WTC11 (cell line): ENCODE data around the gene DGUOK. TPM values are rescaled to one million over a fixed set of nuclear protein-coding genes. Genes with fewer than 3 reads are reported as not detected.

Source experiments
- ATAC-seq: fragments of 200-7000 bp; cut with Tn5 transposase; 2 replicates; pipeline ENCODE4 v1.10.0; 2021; ENCODE audit warnings: mild to moderate bottlenecking, moderate library complexity
- CTCF ChIA-PET: fragments of 300-600 bp; sonication (Branson Sonifier 250); formaldehyde crosslinking; loops from one replicate; lab custom pipeline; 2021; ENCODE audit warnings: antibody characterized with exemption; lab: Charles Lee
- POLR2A ChIA-PET: fragments of 350-600 bp; sonication (Branson Sonifier 250); formaldehyde crosslinking; loops from one replicate; lab custom pipeline; 2021; ENCODE audit warnings: antibody characterized with exemption; lab: Charles Lee
- DNase-seq: peaks from one replicate; pipeline ENCODE4 v3.0.0; 2021; ENCODE audit warnings: low spot score
- H3K27ac Mint-ChIP-seq: 2 replicates; pipeline ENCODE4 v1.8.0; 2021; ENCODE audit warnings: mixed read lengths
- H3K27me3 Mint-ChIP-seq: 2 replicates; pipeline ENCODE4 v1.8.0; 2021; ENCODE audit warnings: low read depth, mild to moderate bottlenecking, moderate library complexity, mixed read lengths
- H3K36me3 Mint-ChIP-seq: 2 replicates; pipeline ENCODE4 v1.8.0; 2021; ENCODE audit warnings: mixed read lengths
- H3K4me1 Mint-ChIP-seq: 2 replicates; pipeline ENCODE4 v1.8.0; 2022; ENCODE audit warnings: mixed read lengths
- H3K4me3 Mint-ChIP-seq: 2 replicates; pipeline ENCODE4 v1.8.0; 2021; ENCODE audit warnings: mild to moderate bottlenecking, moderate library complexity, mixed read lengths
- H3K9me3 Mint-ChIP-seq: 2 replicates; pipeline ENCODE4 v1.8.0; 2021; ENCODE audit warnings: mixed read lengths
- ESRRA ChIP-seq: sonication (generic); formaldehyde crosslinking; IDR thresholded peaks from 2 replicates; pipeline ENCODE4 v1.8.1; 2022; ENCODE audit warnings: mild to moderate bottlenecking, missing genetic modification reagents, borderline replicate concordance
- JAZF1 ChIP-seq: fragments of 250-450 bp; sonication (Bioruptor Pico); IDR thresholded peaks from 2 replicates; pipeline ENCODE4 v1.9.0; 2021; ENCODE audit warnings: moderate library complexity, mild to moderate bottlenecking, inconsistent platforms
- NFATC4 ChIP-seq: fragments of 250-450 bp; sonication (Bioruptor Pico); IDR thresholded peaks from 2 replicates; pipeline ENCODE4 v1.9.0; 2021; ENCODE audit warnings: mild to moderate bottlenecking
- NFE2L1 ChIP-seq: sonication (generic); formaldehyde crosslinking; IDR thresholded peaks from 2 replicates; pipeline ENCODE4 v1.8.1; 2023; ENCODE audit warnings: missing genetic modification reagents
- NR3C1 ChIP-seq: sonication (generic); formaldehyde crosslinking; conservative IDR thresholded peaks from 2 replicates; pipeline ENCODE4 v1.8.1; 2023; ENCODE audit warnings: low read depth, mild to moderate bottlenecking, missing genetic modification reagents
- PRRX2 ChIP-seq: fragments of 250-450 bp; sonication (Bioruptor Pico); IDR thresholded peaks from 2 replicates; pipeline ENCODE4 v1.8.0; 2021; ENCODE audit warnings: mild to moderate bottlenecking
- SMAD3 ChIP-seq: sonication (generic); formaldehyde crosslinking; IDR thresholded peaks from 2 replicates; pipeline ENCODE4 v1.8.0; 2022; ENCODE audit warnings: missing genetic modification reagents, mild to moderate bottlenecking, borderline replicate concordance
- SOX15 ChIP-seq: fragments of 250-450 bp; sonication (Bioruptor Pico); IDR thresholded peaks from 2 replicates; pipeline ENCODE4 v1.9.0; 2021; ENCODE audit warnings: mild to moderate bottlenecking
- TCF7 ChIP-seq: sonication (generic); formaldehyde crosslinking; IDR thresholded peaks from 2 replicates; pipeline ENCODE4 v1.8.0; 2022; ENCODE audit warnings: mild to moderate bottlenecking, low read depth, missing genetic modification reagents, moderate library complexity
- TEAD4 ChIP-seq: sonication (generic); formaldehyde crosslinking; IDR thresholded peaks from 2 replicates; pipeline ENCODE4 v1.8.0; 2022; ENCODE audit warnings: mild to moderate bottlenecking, missing genetic modification reagents
- ZNF138 ChIP-seq: sonication (generic); formaldehyde crosslinking; conservative IDR thresholded peaks from 2 replicates; pipeline ENCODE4 v1.8.1; 2022; ENCODE audit warnings: mild to moderate bottlenecking, moderate library complexity, missing genetic modification reagents
- ZNF396 ChIP-seq: fragments of 250-450 bp; sonication (Bioruptor Pico); IDR thresholded peaks from 2 replicates; pipeline ENCODE4 v1.8.0; 2021; ENCODE audit warnings: mild to moderate bottlenecking, moderate library complexity, borderline replicate concordance
- total RNA-seq: library from RNA; stranded (reverse); gene quantifications from 3 replicates; pipeline ENCODE4 v1.2.3, GENCODE V29; 2021
- TF ChIP-seq, protein P1 (sequence below): sonication (generic); formaldehyde crosslinking; IDR thresholded peaks from 2 replicates; pipeline ENCODE4 v1.8.1; 2023; ENCODE audit warnings: mild to moderate bottlenecking, missing genetic modification reagents
- TF ChIP-seq, protein P2 (sequence below): sonication (generic); formaldehyde crosslinking; IDR thresholded peaks from 2 replicates; pipeline ENCODE4 v1.8.0; 2022; ENCODE audit warnings: mild to moderate bottlenecking, missing genetic modification reagents
- TF ChIP-seq, protein P3 (sequence below): fragments of 250-450 bp; sonication (Bioruptor Pico); IDR thresholded peaks from 2 replicates; pipeline ENCODE4 v2.1.2; 2022; ENCODE audit warnings: mild to moderate bottlenecking, moderate library complexity
- TF ChIP-seq, protein P4 (sequence below): sonication (generic); formaldehyde crosslinking; IDR thresholded peaks from 2 replicates; pipeline ENCODE4 v1.8.1; 2023; ENCODE audit warnings: mild to moderate bottlenecking, missing genetic modification reagents
- TF ChIP-seq, protein P5 (sequence below): sonication (generic); formaldehyde crosslinking; IDR thresholded peaks from 2 replicates; pipeline ENCODE4 v1.8.0; 2023; ENCODE audit warnings: missing genetic modification reagents
- TF ChIP-seq, protein P6 (sequence below): sonication (generic); formaldehyde crosslinking; IDR thresholded peaks from 2 replicates; pipeline ENCODE4 v1.8.1; 2022; ENCODE audit warnings: mild to moderate bottlenecking, missing genetic modification reagents, moderate library complexity, borderline replicate concordance
- TF ChIP-seq, protein P7 (sequence below): fragments of 250-450 bp; sonication (Bioruptor Pico); IDR thresholded peaks from 2 replicates; pipeline ENCODE4 v1.9.0; 2021; ENCODE audit warnings: mild to moderate bottlenecking, borderline replicate concordance
- TF ChIP-seq, protein P8 (sequence below): fragments of 250-450 bp; sonication (Bioruptor Pico); conservative IDR thresholded peaks from 2 replicates; pipeline ENCODE4 v1.9.0; 2021; ENCODE audit warnings: mild to moderate bottlenecking

DGUOK gene
- total RNA-seq, 1 experiment from 2014 or later = 105 TPM

DNA sequence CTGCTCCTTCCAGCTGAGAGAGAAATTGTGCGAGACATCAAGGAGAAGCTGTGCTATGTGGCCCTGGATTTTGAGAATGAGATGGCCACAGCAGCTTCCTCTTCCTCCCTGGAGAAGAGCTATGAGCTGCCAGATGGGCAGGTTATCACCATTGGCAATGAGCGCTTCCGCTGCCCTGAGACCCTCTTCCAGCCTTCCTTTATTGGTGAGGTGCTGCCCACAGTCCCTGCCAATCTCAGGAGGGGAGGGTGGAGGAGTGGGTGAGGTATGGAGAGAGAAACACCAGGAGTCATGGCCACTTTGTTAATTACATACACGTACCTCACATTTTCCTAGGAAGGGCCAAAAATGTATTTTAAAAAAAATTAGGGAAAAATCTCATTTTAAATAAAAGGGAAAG, 12.0 kb upstream of the DGUOK start:
- Mint-ChIP-seq H3K4me3 (no peak overlapping the region), H3K9me3 (no peaks in the 10 kb centered on the region), H3K36me3 (no peaks in the 10 kb centered on the region), H3K27me3 (peaks cover 21% of the 10 kb centered on the region), H3K27ac (no peak overlapping the region), H3K4me1 (no peaks in the 10 kb centered on the region)
- POLR2A ChIA-PET = no interaction called here
- CTCF ChIA-PET = interaction anchor here (0.6 kb wide), 2 partner anchors 91 to 166 kb away, joined by 3 read pairs; no protein-coding TSS in a partner anchor
- ATAC-seq (no peak), DNase-seq (no peak)
- TF ChIP-seq, protein P1, sequence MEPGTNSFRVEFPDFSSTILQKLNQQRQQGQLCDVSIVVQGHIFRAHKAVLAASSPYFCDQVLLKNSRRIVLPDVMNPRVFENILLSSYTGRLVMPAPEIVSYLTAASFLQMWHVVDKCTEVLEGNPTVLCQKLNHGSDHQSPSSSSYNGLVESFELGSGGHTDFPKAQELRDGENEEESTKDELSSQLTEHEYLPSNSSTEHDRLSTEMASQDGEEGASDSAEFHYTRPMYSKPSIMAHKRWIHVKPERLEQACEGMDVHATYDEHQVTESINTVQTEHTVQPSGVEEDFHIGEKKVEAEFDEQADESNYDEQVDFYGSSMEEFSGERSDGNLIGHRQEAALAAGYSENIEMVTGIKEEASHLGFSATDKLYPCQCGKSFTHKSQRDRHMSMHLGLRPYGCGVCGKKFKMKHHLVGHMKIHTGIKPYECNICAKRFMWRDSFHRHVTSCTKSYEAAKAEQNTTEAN = no peak
- TF ChIP-seq, protein P2, sequence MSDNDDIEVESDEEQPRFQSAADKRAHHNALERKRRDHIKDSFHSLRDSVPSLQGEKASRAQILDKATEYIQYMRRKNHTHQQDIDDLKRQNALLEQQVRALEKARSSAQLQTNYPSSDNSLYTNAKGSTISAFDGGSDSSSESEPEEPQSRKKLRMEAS = no peak
- TF ChIP-seq, protein P3, sequence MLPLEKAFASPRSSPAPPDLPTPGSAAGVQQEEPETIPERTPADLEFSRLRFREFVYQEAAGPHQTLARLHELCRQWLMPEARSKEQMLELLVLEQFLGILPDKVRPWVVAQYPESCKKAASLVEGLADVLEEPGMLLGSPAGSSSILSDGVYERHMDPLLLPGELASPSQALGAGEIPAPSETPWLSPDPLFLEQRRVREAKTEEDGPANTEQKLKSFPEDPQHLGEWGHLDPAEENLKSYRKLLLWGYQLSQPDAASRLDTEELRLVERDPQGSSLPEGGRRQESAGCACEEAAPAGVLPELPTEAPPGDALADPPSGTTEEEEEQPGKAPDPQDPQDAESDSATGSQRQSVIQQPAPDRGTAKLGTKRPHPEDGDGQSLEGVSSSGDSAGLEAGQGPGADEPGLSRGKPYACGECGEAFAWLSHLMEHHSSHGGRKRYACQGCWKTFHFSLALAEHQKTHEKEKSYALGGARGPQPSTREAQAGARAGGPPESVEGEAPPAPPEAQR (CRISPR knock-in tag) = no peak
- TF ChIP-seq, protein P4, sequence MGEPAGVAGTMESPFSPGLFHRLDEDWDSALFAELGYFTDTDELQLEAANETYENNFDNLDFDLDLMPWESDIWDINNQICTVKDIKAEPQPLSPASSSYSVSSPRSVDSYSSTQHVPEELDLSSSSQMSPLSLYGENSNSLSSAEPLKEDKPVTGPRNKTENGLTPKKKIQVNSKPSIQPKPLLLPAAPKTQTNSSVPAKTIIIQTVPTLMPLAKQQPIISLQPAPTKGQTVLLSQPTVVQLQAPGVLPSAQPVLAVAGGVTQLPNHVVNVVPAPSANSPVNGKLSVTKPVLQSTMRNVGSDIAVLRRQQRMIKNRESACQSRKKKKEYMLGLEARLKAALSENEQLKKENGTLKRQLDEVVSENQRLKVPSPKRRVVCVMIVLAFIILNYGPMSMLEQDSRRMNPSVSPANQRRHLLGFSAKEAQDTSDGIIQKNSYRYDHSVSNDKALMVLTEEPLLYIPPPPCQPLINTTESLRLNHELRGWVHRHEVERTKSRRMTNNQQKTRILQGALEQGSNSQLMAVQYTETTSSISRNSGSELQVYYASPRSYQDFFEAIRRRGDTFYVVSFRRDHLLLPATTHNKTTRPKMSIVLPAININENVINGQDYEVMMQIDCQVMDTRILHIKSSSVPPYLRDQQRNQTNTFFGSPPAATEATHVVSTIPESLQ (CRISPR knock-in tag) = no peak
- TF ChIP-seq TEAD4 (CRISPR knock-in tag) (no peak), ZNF138 (CRISPR knock-in tag) (no peak)

DNA sequence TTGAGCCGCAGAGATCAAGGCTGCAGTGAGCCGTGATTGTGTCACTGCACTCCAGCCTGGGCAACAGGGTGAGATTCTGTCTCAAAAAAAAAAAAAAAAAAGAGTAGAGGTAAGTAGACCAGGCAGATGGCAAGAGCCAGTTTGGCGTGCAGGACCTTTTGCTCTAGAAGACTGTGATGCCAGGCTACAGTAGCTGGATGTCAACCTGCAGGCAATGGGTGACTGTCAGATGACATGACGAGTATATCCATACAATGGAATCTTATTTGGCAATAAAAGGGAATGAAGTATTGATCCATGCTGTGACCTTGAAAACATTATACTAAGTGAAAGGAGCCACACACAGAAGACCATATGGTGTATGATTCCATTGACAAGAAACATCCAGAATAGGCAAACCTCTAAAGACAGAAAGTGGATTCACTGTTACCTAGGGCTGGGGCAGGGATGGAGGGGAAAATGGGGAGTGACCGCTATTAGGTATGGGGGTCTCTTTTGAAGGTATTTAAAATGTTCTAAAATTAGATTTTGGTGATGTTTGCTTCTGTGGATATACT, 11.2 kb upstream of the DGUOK start:
- CTCF ChIA-PET = interaction anchor here (2.3 kb wide), 1 partner anchor 8 kb away, joined by 9 read pairs; no protein-coding TSS in a partner anchor
- Mint-ChIP-seq H3K36me3 (no peaks in the 10 kb centered on the region), H3K4me1 (0 out of 2 replicates have a peak, but pooled peaks cover under 1% of the 10 kb centered on the region), H3K27ac (no peak overlapping the region), H3K27me3 (peaks cover 25% of the 10 kb centered on the region), H3K4me3 (no peak overlapping the region), H3K9me3 (no peaks in the 10 kb centered on the region)
- no peak for DNase-seq
- ATAC-seq = no peak
- POLR2A ChIA-PET = no interaction called here
- TF ChIP-seq NR3C1 (CRISPR knock-in tag) (no peak), JAZF1 (no peak), SOX15 (CRISPR knock-in tag) (no peak), TCF7 (no peak), ESRRA (no peak), NFATC4 (CRISPR knock-in tag) (no peak), SMAD3 (no peak), NFE2L1 (CRISPR knock-in tag) (no peak), PRRX2 (CRISPR knock-in tag) (no peak), ZNF396 (CRISPR knock-in tag) (no peak)
- TF ChIP-seq, protein P5, sequence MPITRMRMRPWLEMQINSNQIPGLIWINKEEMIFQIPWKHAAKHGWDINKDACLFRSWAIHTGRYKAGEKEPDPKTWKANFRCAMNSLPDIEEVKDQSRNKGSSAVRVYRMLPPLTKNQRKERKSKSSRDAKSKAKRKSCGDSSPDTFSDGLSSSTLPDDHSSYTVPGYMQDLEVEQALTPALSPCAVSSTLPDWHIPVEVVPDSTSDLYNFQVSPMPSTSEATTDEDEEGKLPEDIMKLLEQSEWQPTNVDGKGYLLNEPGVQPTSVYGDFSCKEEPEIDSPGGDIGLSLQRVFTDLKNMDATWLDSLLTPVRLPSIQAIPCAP = no peak
- TF ChIP-seq, protein P6, sequence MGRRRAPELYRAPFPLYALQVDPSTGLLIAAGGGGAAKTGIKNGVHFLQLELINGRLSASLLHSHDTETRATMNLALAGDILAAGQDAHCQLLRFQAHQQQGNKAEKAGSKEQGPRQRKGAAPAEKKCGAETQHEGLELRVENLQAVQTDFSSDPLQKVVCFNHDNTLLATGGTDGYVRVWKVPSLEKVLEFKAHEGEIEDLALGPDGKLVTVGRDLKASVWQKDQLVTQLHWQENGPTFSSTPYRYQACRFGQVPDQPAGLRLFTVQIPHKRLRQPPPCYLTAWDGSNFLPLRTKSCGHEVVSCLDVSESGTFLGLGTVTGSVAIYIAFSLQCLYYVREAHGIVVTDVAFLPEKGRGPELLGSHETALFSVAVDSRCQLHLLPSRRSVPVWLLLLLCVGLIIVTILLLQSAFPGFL (CRISPR knock-in tag) = no peak
- TF ChIP-seq, protein P2 = no peak
- TF ChIP-seq, protein P7, sequence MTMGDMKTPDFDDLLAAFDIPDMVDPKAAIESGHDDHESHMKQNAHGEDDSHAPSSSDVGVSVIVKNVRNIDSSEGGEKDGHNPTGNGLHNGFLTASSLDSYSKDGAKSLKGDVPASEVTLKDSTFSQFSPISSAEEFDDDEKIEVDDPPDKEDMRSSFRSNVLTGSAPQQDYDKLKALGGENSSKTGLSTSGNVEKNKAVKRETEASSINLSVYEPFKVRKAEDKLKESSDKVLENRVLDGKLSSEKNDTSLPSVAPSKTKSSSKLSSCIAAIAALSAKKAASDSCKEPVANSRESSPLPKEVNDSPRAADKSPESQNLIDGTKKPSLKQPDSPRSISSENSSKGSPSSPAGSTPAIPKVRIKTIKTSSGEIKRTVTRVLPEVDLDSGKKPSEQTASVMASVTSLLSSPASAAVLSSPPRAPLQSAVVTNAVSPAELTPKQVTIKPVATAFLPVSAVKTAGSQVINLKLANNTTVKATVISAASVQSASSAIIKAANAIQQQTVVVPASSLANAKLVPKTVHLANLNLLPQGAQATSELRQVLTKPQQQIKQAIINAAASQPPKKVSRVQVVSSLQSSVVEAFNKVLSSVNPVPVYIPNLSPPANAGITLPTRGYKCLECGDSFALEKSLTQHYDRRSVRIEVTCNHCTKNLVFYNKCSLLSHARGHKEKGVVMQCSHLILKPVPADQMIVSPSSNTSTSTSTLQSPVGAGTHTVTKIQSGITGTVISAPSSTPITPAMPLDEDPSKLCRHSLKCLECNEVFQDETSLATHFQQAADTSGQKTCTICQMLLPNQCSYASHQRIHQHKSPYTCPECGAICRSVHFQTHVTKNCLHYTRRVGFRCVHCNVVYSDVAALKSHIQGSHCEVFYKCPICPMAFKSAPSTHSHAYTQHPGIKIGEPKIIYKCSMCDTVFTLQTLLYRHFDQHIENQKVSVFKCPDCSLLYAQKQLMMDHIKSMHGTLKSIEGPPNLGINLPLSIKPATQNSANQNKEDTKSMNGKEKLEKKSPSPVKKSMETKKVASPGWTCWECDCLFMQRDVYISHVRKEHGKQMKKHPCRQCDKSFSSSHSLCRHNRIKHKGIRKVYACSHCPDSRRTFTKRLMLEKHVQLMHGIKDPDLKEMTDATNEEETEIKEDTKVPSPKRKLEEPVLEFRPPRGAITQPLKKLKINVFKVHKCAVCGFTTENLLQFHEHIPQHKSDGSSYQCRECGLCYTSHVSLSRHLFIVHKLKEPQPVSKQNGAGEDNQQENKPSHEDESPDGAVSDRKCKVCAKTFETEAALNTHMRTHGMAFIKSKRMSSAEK (CRISPR knock-in tag) = no peak
- TF ChIP-seq, protein P8, sequence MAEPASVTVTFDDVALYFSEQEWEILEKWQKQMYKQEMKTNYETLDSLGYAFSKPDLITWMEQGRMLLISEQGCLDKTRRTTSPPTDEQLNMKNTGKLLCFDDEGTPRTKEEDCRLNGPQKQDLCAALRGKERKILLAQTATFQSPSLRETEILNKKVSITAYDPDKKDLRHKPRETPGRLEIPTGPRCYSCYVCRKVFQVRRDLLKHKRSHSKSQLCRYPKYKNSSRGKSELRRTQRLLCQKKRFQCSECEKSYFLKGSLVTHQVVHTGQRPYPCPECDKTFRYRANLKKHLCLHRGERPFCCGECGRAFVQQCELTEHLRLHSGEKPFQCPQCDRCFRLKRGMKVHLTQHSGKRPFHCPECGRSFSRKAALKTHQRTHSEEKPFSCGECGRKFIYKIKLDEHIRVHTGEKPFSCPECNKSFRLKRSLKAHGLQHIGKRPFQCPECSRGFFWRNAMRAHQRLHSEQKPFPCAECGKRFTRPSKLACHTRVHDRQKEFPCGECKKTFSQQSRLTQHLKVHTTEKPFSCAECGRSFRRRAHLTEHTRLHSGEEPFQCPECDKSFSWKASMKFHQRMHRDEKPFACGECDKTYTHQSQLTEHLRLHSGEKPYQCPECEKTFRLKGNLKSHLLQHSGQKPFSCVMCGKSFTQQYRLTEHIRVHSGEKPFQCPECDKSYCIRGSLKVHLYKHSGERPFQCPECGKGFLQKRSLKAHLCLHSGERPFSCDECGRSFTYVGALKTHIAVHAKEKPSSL (CRISPR knock-in tag) = no peak
